ENCODE data around the gene MEI1.

The MEI1 gene

GRCh38 chr22:41820447-41820846 is 121.1 kb downstream of the MEI1 start:
- no peak overlapping the region for H2BK5ac ChIP-seq (ENCODE audit: low read length)
- no peak overlapping the region for H3K4me2 ChIP-seq (ENCODE audit: low read length)
- DNase-seq: no peak
- H3K4ac ChIP-seq (ENCODE audit: low read depth, low read length): no peak overlapping the region
- no peak overlapping the region for H3K27ac ChIP-seq (ENCODE audit: low read depth, low read length)
- no peak overlapping the region for H2BK15ac ChIP-seq (replicated peaks; ENCODE audit: low read depth)
- no peak overlapping the region for H4K5ac ChIP-seq (ENCODE audit: low read length)
- no peaks in the 10 kb centered on the region for H3K79me2 ChIP-seq (ENCODE audit: control insufficient read depth, insufficient read depth, low read length)
- H3K36me3 ChIP-seq (ENCODE audit: control insufficient read depth, insufficient read depth, low read length): peaks cover 3% of the 10 kb centered on the region
- peaks cover 2% of the 10 kb centered on the region for H3K4me1 ChIP-seq (ENCODE audit: control insufficient read depth, low read depth, low read length)
- H4K8ac ChIP-seq (ENCODE audit: low read depth, low read length): no peak overlapping the region
- H3K4me3 ChIP-seq (ENCODE audit: low read length): no peak overlapping the region
- H2BK120ac ChIP-seq (ENCODE audit: low read depth, low read length): no peak overlapping the region
- H3K23ac ChIP-seq (ENCODE audit: low read length): no peak overlapping the region
- no CpG with 5 or more reads among the region's 5 CpGs for WGBS (ENCODE audit: extremely low coverage, insufficient coverage, low lambda C conversion rate)
- no peaks in the 10 kb centered on the region for H3K27me3 ChIP-seq (ENCODE audit: insufficient read depth, low read length, poor library complexity)
- no peak overlapping the region for H2AK5ac ChIP-seq (ENCODE audit: low read length)
- H3K18ac ChIP-seq (ENCODE audit: low read length): no peak overlapping the region
- no peak overlapping the region for H3K56ac ChIP-seq (ENCODE audit: low read length)
- H3K79me1 ChIP-seq (ENCODE audit: low read length): no peaks in the 10 kb centered on the region
- no peak overlapping the region for H3K9ac ChIP-seq (ENCODE audit: low read length)

GRCh38 chr22:41821471-41822316 is 122.4 kb downstream of the MEI1 start:
- no peak overlapping the region for H3K4me3 ChIP-seq (ENCODE audit: low read length)
- no peak overlapping the region for H3K27ac ChIP-seq (ENCODE audit: low read depth, low read length)
- no peaks in the 10 kb centered on the region for H3K79me1 ChIP-seq (ENCODE audit: low read length)
- no peaks in the 10 kb centered on the region for H3K79me2 ChIP-seq (ENCODE audit: control insufficient read depth, insufficient read depth, low read length)
- no peak overlapping the region for H3K4ac ChIP-seq (ENCODE audit: low read depth, low read length)
- H3K27me3 ChIP-seq (ENCODE audit: insufficient read depth, low read length, poor library complexity): no peaks in the 10 kb centered on the region
- H4K5ac ChIP-seq (ENCODE audit: low read length): no peak overlapping the region
- no peak overlapping the region for H2BK5ac ChIP-seq (ENCODE audit: low read length)
- no peak overlapping the region for H2BK120ac ChIP-seq (ENCODE audit: low read depth, low read length)
- no peak overlapping the region for H3K18ac ChIP-seq (ENCODE audit: low read length)
- H4K8ac ChIP-seq (ENCODE audit: low read depth, low read length): no peak overlapping the region
- WGBS (ENCODE audit: extremely low coverage, insufficient coverage, low lambda C conversion rate): no CpG with 5 or more reads among the region's 12 CpGs
- peak overlapping the region; percentile 28 for H3K56ac ChIP-seq (ENCODE audit: low read length)
- no peak overlapping the region for H3K23ac ChIP-seq (ENCODE audit: low read length)
- peaks cover 8% of the 10 kb centered on the region for H3K4me1 ChIP-seq (ENCODE audit: control insufficient read depth, low read depth, low read length)
- no peaks in the 10 kb centered on the region for H3K36me3 ChIP-seq (ENCODE audit: control insufficient read depth, insufficient read depth, low read length)
- no peak overlapping the region for H2BK15ac ChIP-seq (replicated peaks; ENCODE audit: low read depth)
- no peak for DNase-seq
- no peak overlapping the region for H3K4me2 ChIP-seq (ENCODE audit: low read length)
- H3K9ac ChIP-seq (ENCODE audit: low read length): no peak overlapping the region
- H2AK5ac ChIP-seq (ENCODE audit: low read length): no peak overlapping the region

GRCh38 chr22:41822317-41823057 is 123.2 kb downstream of the MEI1 start:
- no peak overlapping the region for H3K4me2 ChIP-seq (ENCODE audit: low read length)
- WGBS (ENCODE audit: extremely low coverage, insufficient coverage, low lambda C conversion rate): no CpG with 5 or more reads among the region's 3 CpGs
- no peak overlapping the region for H3K23ac ChIP-seq (ENCODE audit: low read length)
- peak; percentile 84 for DNase-seq
- H3K27me3 ChIP-seq (ENCODE audit: insufficient read depth, low read length, poor library complexity): no peaks in the 10 kb centered on the region
- H3K4me1 ChIP-seq (ENCODE audit: control insufficient read depth, low read depth, low read length): peaks cover 8% of the 10 kb centered on the region
- no peak overlapping the region for H3K4me3 ChIP-seq (ENCODE audit: low read length)
- H3K79me2 ChIP-seq (ENCODE audit: control insufficient read depth, insufficient read depth, low read length): no peaks in the 10 kb centered on the region
- no peaks in the 10 kb centered on the region for H3K79me1 ChIP-seq (ENCODE audit: low read length)
- H2BK15ac ChIP-seq (replicated peaks; ENCODE audit: low read depth): no peak overlapping the region
- H3K18ac ChIP-seq (ENCODE audit: low read length): no peak overlapping the region
- H4K5ac ChIP-seq (ENCODE audit: low read length): no peak overlapping the region
- no peak overlapping the region for H2BK120ac ChIP-seq (ENCODE audit: low read depth, low read length)
- peak overlapping the region; percentile 35 for H3K56ac ChIP-seq (ENCODE audit: low read length)
- H4K8ac ChIP-seq (ENCODE audit: low read depth, low read length): no peak overlapping the region
- H3K4ac ChIP-seq (ENCODE audit: low read depth, low read length): no peak overlapping the region
- H2BK5ac ChIP-seq (ENCODE audit: low read length): no peak overlapping the region
- no peak overlapping the region for H3K9ac ChIP-seq (ENCODE audit: low read length)
- H3K27ac ChIP-seq (ENCODE audit: low read depth, low read length): no peak overlapping the region
- H3K36me3 ChIP-seq (ENCODE audit: control insufficient read depth, insufficient read depth, low read length): no peaks in the 10 kb centered on the region
- no peak overlapping the region for H2AK5ac ChIP-seq (ENCODE audit: low read length)

GRCh38 chr22:41823797-41824196 is 124.5 kb downstream of the MEI1 start:
- H3K4ac ChIP-seq (ENCODE audit: low read depth, low read length): no peak overlapping the region
- no peaks in the 10 kb centered on the region for H3K79me1 ChIP-seq (ENCODE audit: low read length)
- no peak overlapping the region for H3K9ac ChIP-seq (ENCODE audit: low read length)
- H2BK5ac ChIP-seq (ENCODE audit: low read length): no peak overlapping the region
- no peak overlapping the region for H4K5ac ChIP-seq (ENCODE audit: low read length)
- no peak overlapping the region for H3K27ac ChIP-seq (ENCODE audit: low read depth, low read length)
- peaks cover 8% of the 10 kb centered on the region for H3K4me1 ChIP-seq (ENCODE audit: control insufficient read depth, low read depth, low read length)
- H3K56ac ChIP-seq (ENCODE audit: low read length): no peak overlapping the region
- H3K27me3 ChIP-seq (ENCODE audit: insufficient read depth, low read length, poor library complexity): no peaks in the 10 kb centered on the region
- H4K8ac ChIP-seq (ENCODE audit: low read depth, low read length): no peak overlapping the region
- no peak overlapping the region for H2BK15ac ChIP-seq (replicated peaks; ENCODE audit: low read depth)
- no peak overlapping the region for H2BK120ac ChIP-seq (ENCODE audit: low read depth, low read length)
- no peak overlapping the region for H3K4me2 ChIP-seq (ENCODE audit: low read length)
- H3K4me3 ChIP-seq (ENCODE audit: low read length): no peak overlapping the region
- H3K18ac ChIP-seq (ENCODE audit: low read length): no peak overlapping the region
- no peak overlapping the region for H2AK5ac ChIP-seq (ENCODE audit: low read length)
- no peaks in the 10 kb centered on the region for H3K79me2 ChIP-seq (ENCODE audit: control insufficient read depth, insufficient read depth, low read length)
- no CpG with 5 or more reads among the region's 6 CpGs for WGBS (ENCODE audit: extremely low coverage, insufficient coverage, low lambda C conversion rate)
- H3K23ac ChIP-seq (ENCODE audit: low read length): no peak overlapping the region
- no peaks in the 10 kb centered on the region for H3K36me3 ChIP-seq (ENCODE audit: control insufficient read depth, insufficient read depth, low read length)
- no peak for DNase-seq

GRCh38 chr22:41825376-41825775 is 126.1 kb downstream of the MEI1 start:
- H3K79me1 ChIP-seq (ENCODE audit: low read length): no peaks in the 10 kb centered on the region
- H3K4me1 ChIP-seq (ENCODE audit: control insufficient read depth, low read depth, low read length): peaks cover 8% of the 10 kb centered on the region
- H2BK5ac ChIP-seq (ENCODE audit: low read length): no peak overlapping the region
- no peak overlapping the region for H3K4me3 ChIP-seq (ENCODE audit: low read length)
- peak overlapping the region; percentile 37 for H3K9ac ChIP-seq (ENCODE audit: low read length)
- H3K4ac ChIP-seq (ENCODE audit: low read depth, low read length): peak overlapping the region; percentile 7
- no CpG with 5 or more reads among the region's 7 CpGs for WGBS (ENCODE audit: extremely low coverage, insufficient coverage, low lambda C conversion rate)
- no peak overlapping the region for H4K5ac ChIP-seq (ENCODE audit: low read length)
- H2BK15ac ChIP-seq (replicated peaks; ENCODE audit: low read depth): no peak overlapping the region
- no peak overlapping the region for H3K4me2 ChIP-seq (ENCODE audit: low read length)
- H2BK120ac ChIP-seq (ENCODE audit: low read depth, low read length): no peak overlapping the region
- H3K23ac ChIP-seq (ENCODE audit: low read length): no peak overlapping the region
- H3K18ac ChIP-seq (ENCODE audit: low read length): peak overlapping the region; percentile 15
- H4K8ac ChIP-seq (ENCODE audit: low read depth, low read length): no peak overlapping the region
- H3K36me3 ChIP-seq (ENCODE audit: control insufficient read depth, insufficient read depth, low read length): no peaks in the 10 kb centered on the region
- H2AK5ac ChIP-seq (ENCODE audit: low read length): no peak overlapping the region
- no peaks in the 10 kb centered on the region for H3K79me2 ChIP-seq (ENCODE audit: control insufficient read depth, insufficient read depth, low read length)
- no peaks in the 10 kb centered on the region for H3K27me3 ChIP-seq (ENCODE audit: insufficient read depth, low read length, poor library complexity)
- peak overlapping the region; percentile 64 for H3K56ac ChIP-seq (ENCODE audit: low read length)
- peak; percentile 75 for DNase-seq
- peak overlapping the region; percentile 4 for H3K27ac ChIP-seq (ENCODE audit: low read depth, low read length)

Measured in mesendoderm (in vitro differentiated cells).